Heart left ventricle (tissue), 16 donors: Measurements from ENCODE around the gene TRAK1. TPM values are rescaled to one million over a fixed set of nuclear protein-coding genes. Genes with fewer than 3 reads are reported as not detected.

Source experiments
- ATAC-seq, 4 donors: fragments of 200-7000 bp; cut with Tn5 transposase; one replicate each; pipeline ENCODE4 v1.9.1; 2020 to 2022; ENCODE audit warnings: moderate library complexity in 4 of 4, mild to moderate bottlenecking in 3 of 4, moderate number of reproducible peaks in 1 of 4
- DNase-seq, 5 donors: peaks; one replicate each; pipeline ENCODE4 v3.0.0-alpha.2; 2020
- H3K27ac ChIP-seq, 12 donors: fragments of 200-600 bp; sonication (generic) in 4 of 12; one replicate each; pipeline versions ENCODE4 v1.5.0 to v1.8.0; 2016 to 2022; ENCODE audit warnings: mild to moderate bottlenecking in 2 of 12
- H3K27me3 ChIP-seq, 9 donors: fragments of 200-600 bp; sonication (generic) in 2 of 9; one replicate each; pipeline versions ENCODE4 v1.5.1 to v1.8.0; 2016 to 2022; ENCODE audit warnings: mild to moderate bottlenecking in 3 of 9
- H3K36me3 ChIP-seq, 9 donors: fragments of 200-600 bp; sonication (generic) in 2 of 9; one replicate each; pipeline versions ENCODE4 v1.5.0 to v1.8.0; 2018 to 2022; ENCODE audit warnings: mild to moderate bottlenecking in 2 of 9
- H3K4me1 ChIP-seq, 12 donors: fragments of 200-600 bp; sonication (generic) in 4 of 12; one replicate each; pipeline versions ENCODE4 v1.5.0 to v1.8.0; 2016 to 2022; ENCODE audit warnings: mild to moderate bottlenecking in 3 of 12
- H3K4me3 ChIP-seq, 12 donors: fragments of 200-600 bp; sonication (generic) in 4 of 12; one replicate each; pipeline versions ENCODE4 v1.5.0 to v1.8.0; 2017 to 2022; ENCODE audit warnings: mild to moderate bottlenecking in 9 of 12, moderate library complexity in 4 of 12
- H3K9me3 ChIP-seq, 12 donors: fragments of 200-600 bp; sonication (generic) in 4 of 12; one replicate each; pipeline versions ENCODE4 v1.5.0 to v1.8.0; 2016 to 2022; ENCODE audit warnings: mild to moderate bottlenecking in 1 of 12
- POLR2A ChIP-seq, 2 donors: fragments of 450-650 bp; IDR thresholded peaks; one replicate each; pipeline ENCODE4 v1.6.1; 2017; ENCODE audit warnings: antibody characterized with exemption in 2 of 2, mild to moderate bottlenecking in 2 of 2, moderate library complexity in 2 of 2
- WGBS, 4 donors: extraction: QIAGEN DNeasy Blood & Tissue Kit in 2 of 4; methylation state at CpG; one replicate each; pipeline versions ENCODE4 v1.1.5 to v1.1.7; 2013 to 2018; 5-methylcytosine and 5-hydroxymethylcytosine counted together
- intact Hi-C, 10 donors: fragments of 100-400 bp; cut with DNase I; formaldehyde crosslinking; loops; one replicate each; pipeline versions ENCODE4 v1.11.1 to v1.14.2; 2022
- polyA plus RNA-seq, 2 donors: library from polyadenylated mRNA; stranded (reverse); fragments of 200-250 nt; gene quantifications; one replicate each; pipeline ENCODE4 v1.2.3, GENCODE V29; 2013
- total RNA-seq, 9 donors: library from RNA; depleted of rRNA in 2 of 9; stranded (reverse); fragments of >200 nt in 2 of 9; fragmentation: NEBNext Ultra II Directional in 3 of 9; extraction: Animal tissue kit (Norgen Biotek cat#: 25700) in 3 of 9; gene quantifications; one replicate each; pipeline versions ENCODE4 v1.1.0 to v1.2.4, GENCODE V29; 2016 to 2023
- TF ChIP-seq, protein P1 (sequence below), 12 donors: fragments of 200-600 bp; sonication (generic) in 4 of 12; IDR thresholded peaks; one replicate each; pipeline versions ENCODE4 v1.5.0 to v1.8.0; 2018 to 2022; ENCODE audit warnings: antibody characterized with exemption in 12 of 12, mild to moderate bottlenecking in 5 of 12
- donor health status: ischemic (EF 13 %, LVEDD 7.1; RV severe dilation, severe dysfunction).
- donor health status: healthy with polysubstance abuse.
- donor health status: DM: no; HTN: yes; CAD: no.
- donor health status: DM: no; HTN: no; CAD: no.
- donor health status: ischemic (EF 25% LVEDD 6.9; RV normal size, moderate dysfunction).
- donor health status: ischemic (EF 25% LVEDD 5.7; RV mildly dilated, moderate dysfunction).
- donor health status: healthy.
- donor health status: DM: yes; HTN: yes; CAD: no.
- donor health status: ischemic (EF 35%, LVEDD 5.7; RV mildly dilated, moderate dysfunction).
- donor health status: nonischemic (EF 11% LVEDD 7.7; RV severe dilation, severe dysfunction).
- donor health status: DM: yes; HTN: yes; CAD: no.
- donor health status: PGD.
- donor health status: ischemic (EF 29% LVEDD 5.4; RV normal size, mild dysfunction).
- donor health status: nonischemic (EF 23%, LVEDD 6.1; RV moderate dilation, normal function).

TRAK1 gene
- total and polyA plus RNA-seq, 11 donors, result 53.3 to 364 (median 250) TPM

- Histone ChIP-seq H3K36me3 (peaks cover 0 to 14% (median 0%) of the 10 kb centered on the region in 9 donors), H3K27ac (peak overlapping the region; percentile 48 to 86 (median 75)), H3K9me3 (no peaks in the 10 kb centered on the region), H3K4me1 (peaks cover 4 to 94% (median 43%) of the 10 kb centered on the region in 12 donors), H3K4me3 (peak overlapping the region in 1 of 12 donors; percentile 1), H3K27me3 (no peaks in the 10 kb centered on the region)
- ATAC-seq (peak; percentile 71 to 87 (median 83)), DNase-seq (peak in 1 of 5 donors; percentile 50)
- 32 to 37% (median 34%) methylated on average over 7 of the region's 7 CpGs for WGBS, 4 donors
- intact Hi-C loops, result loop anchor here in 2 of 10 donors (5.0 kb wide), 2 partner anchors 52 to 572 kb away; no protein-coding TSS in a partner anchor
- TF ChIP-seq, protein P1, sequence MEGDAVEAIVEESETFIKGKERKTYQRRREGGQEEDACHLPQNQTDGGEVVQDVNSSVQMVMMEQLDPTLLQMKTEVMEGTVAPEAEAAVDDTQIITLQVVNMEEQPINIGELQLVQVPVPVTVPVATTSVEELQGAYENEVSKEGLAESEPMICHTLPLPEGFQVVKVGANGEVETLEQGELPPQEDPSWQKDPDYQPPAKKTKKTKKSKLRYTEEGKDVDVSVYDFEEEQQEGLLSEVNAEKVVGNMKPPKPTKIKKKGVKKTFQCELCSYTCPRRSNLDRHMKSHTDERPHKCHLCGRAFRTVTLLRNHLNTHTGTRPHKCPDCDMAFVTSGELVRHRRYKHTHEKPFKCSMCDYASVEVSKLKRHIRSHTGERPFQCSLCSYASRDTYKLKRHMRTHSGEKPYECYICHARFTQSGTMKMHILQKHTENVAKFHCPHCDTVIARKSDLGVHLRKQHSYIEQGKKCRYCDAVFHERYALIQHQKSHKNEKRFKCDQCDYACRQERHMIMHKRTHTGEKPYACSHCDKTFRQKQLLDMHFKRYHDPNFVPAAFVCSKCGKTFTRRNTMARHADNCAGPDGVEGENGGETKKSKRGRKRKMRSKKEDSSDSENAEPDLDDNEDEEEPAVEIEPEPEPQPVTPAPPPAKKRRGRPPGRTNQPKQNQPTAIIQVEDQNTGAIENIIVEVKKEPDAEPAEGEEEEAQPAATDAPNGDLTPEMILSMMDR (IDR thresholded peaks at IDR 0.05), result no peak
- no peak for TF ChIP-seq POLR2A (IDR thresholded peaks at IDR 0.05)
Measured at GRCh38 chr3:42179110-42179725, 88.1 kb downstream of the TRAK1 start.

DNA sequence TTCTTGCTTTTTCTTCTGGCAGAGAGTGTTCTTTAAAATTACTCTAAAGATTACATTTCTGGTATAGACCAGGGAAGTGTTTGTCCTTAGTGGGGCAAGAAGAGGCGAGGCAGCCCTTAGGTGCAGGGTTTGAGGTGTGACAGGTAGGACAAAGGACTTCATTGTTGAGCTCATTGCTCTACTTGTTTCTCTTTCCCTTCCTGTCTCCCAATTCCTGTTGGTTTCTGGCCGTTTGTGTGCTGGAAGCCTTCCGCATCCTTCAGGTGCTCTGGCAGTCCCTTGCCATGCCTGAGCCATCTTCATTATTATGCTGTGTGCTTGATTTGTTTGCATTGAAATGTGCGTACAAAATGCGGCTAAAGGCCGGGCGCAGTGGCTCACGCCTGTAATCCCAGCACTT is 89.7 kb downstream of the TRAK1 start:
- H3K9me3 ChIP-seq, result no peaks in the 10 kb centered on the region
- H3K36me3 ChIP-seq, result peaks cover 0 to 25% (median 7%) of the 10 kb centered on the region in 9 donors
- DNase-seq, result no peak
- no peak overlapping the region for H3K4me3 ChIP-seq
- intact Hi-C loops, result loop anchor here in 2 of 10 donors (10.0 kb wide), 1 partner anchor 166 kb away; no protein-coding TSS in a partner anchor
- no peak for TF ChIP-seq POLR2A (IDR thresholded peaks at IDR 0.05)
- TF ChIP-seq, protein P1 (IDR thresholded peaks at IDR 0.05), result no peak
- ATAC-seq, result no peak
- no peaks in the 10 kb centered on the region for H3K27me3 ChIP-seq
- WGBS, 4 donors, result 94 to 95% (median 95%) methylated on average over 8 of the region's 8 CpGs
- no peak overlapping the region for H3K27ac ChIP-seq
- peaks cover 4 to 84% (median 41%) of the 10 kb centered on the region in 12 donors for H3K4me1 ChIP-seq

DNA sequence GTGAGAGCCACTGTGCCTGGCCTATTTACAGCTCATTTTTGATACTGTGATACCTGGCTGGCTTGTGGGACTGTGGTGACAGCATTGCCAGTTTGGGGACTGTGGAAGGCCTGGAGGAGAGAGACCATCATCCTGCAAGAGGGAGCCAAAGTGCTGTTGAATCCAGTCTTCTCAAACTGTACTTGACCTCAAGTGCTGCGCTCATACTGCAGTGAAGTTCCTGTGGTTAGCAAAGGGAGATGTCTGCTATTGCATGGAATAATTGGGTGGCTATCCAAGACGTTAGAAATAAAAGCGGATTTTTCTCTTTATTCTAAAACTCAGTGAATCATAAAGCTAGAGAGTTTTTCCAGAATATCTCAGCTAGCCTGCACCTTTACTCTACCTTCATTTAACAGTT is 91.4 kb downstream of the TRAK1 start:
- peaks cover 0 to 31% (median 16%) of the 10 kb centered on the region in 9 donors for H3K36me3 ChIP-seq
- H3K4me1 ChIP-seq, result peaks cover 4 to 83% (median 44%) of the 10 kb centered on the region in 12 donors
- peak in 3 of 4 donors; percentile 4 to 12 (median 7) for ATAC-seq
- H3K27ac ChIP-seq, result peak overlapping the region in 3 of 12 donors; percentile 1 to 22 (median 3)
- no peak for DNase-seq
- 36 to 49% (median 43%) methylated on average over 3 of the region's 3 CpGs for WGBS, 4 donors
- H3K9me3 ChIP-seq, result no peaks in the 10 kb centered on the region
- no peaks in the 10 kb centered on the region for H3K27me3 ChIP-seq
- TF ChIP-seq POLR2A (IDR thresholded peaks at IDR 0.05), result no peak
- TF ChIP-seq, protein P1 (IDR thresholded peaks at IDR 0.05), result no peak
- no peak overlapping the region for H3K4me3 ChIP-seq
- intact Hi-C loops, result loop anchor here in 2 of 10 donors (10.0 kb wide), 1 partner anchor 168 kb away; no protein-coding TSS in a partner anchor

- Histone ChIP-seq H3K9me3 (no peaks in the 10 kb centered on the region), H3K4me1 (peaks cover 4 to 81% (median 44%) of the 10 kb centered on the region in 12 donors), H3K27me3 (no peaks in the 10 kb centered on the region), H3K27ac (no peak overlapping the region), H3K4me3 (no peak overlapping the region), H3K36me3 (peaks cover 0 to 39% (median 26%) of the 10 kb centered on the region in 9 donors)
- no peak for ATAC-seq
- TF ChIP-seq, protein P1 (IDR thresholded peaks at IDR 0.05), result no peak
- TF ChIP-seq POLR2A (IDR thresholded peaks at IDR 0.05), result no peak
- intact Hi-C loops, result loop anchor here in 3 of 10 donors (2.0 to 10.0 kb wide), 2 partner anchors 63 to 169 kb away; no protein-coding TSS in a partner anchor
- no peak for DNase-seq
- 46 to 59% (median 48%) methylated on average over 3 of the region's 3 CpGs for WGBS, 4 donors
Measured at GRCh38 chr3:42183991-42184632, 93.0 kb downstream of the TRAK1 start.
